ENCODE measurements around the gene STXBP6. TPM values are rescaled to one million over a fixed set of nuclear protein-coding genes. Genes with fewer than 3 reads are reported as not detected.

Gene STXBP6
- total and polyA plus RNA-seq, 2 of the 13 experiments (the other 11 are each of a cell fraction or from before 2014, with no cell fraction given): 35.3 to 42.8 TPM

- H3K27me3 ChIP-seq (ENCODE audit: control insufficient read depth in 1 of 2, insufficient read depth in 2 of 2, low read length in 2 of 2): no peaks in the 10 kb centered on the region
- peak; percentile 65 for DNase-seq (ENCODE audit: low spot score)
- POLR2A ChIA-PET: interaction anchor here (0.6 to 1.4 kb wide), 5 partner anchors 11 to 186 kb away, joined by 3 to 4 read pairs (median 3); no protein-coding TSS in a partner anchor
- H3K27ac ChIP-seq (ENCODE audit: extremely low read length, insufficient read depth, low read length): peak overlapping the region; percentile 0
- intact Hi-C loops (cut with micrococcal nuclease; ENCODE audit: unreplicated experiment) (loop anchor here (2.0 kb wide), 1 partner anchor 22 kb away; no protein-coding TSS in a partner anchor), in situ Hi-C loops (cut with HindIII; ENCODE audit: extremely low pct_ligation_motif_present, low pct_unique_long_range_greater_than_20kb) (no loop called here)
- no peak overlapping the region for H2AFZ ChIP-seq (ENCODE audit: low read length)
- no peaks in the 10 kb centered on the region for H4K20me1 ChIP-seq (ENCODE audit: insufficient read depth, low read length)
- CTCF ChIA-PET (ENCODE audit: low intra/inter-chr PET ratio, low total read pairs): no interaction called here
- 42% methylated on average over 1 of the region's 1 CpG for WGBS (ENCODE audit: low lambda C conversion rate)
- H3K36me3 ChIP-seq (replicated peaks in 1 of 2; ENCODE audit: control insufficient read depth in 1 of 2, insufficient read depth in 2 of 2, low read length in 2 of 2): no peaks in the 10 kb centered on the region
- peaks cover 45% of the 10 kb centered on the region for H3K4me1 ChIP-seq (ENCODE audit: insufficient read depth, low read length)
- H3K4me2 ChIP-seq (ENCODE audit: low read depth, low read length): peak overlapping the region; percentile 25; the same call in 1 of the 2 replicates
- no peaks in the 10 kb centered on the region for H3K9me3 ChIP-seq (ENCODE audit: low read length)
- no peak overlapping the region; a peak in 1 of 6 replicates for H3K4me3 ChIP-seq (replicated peaks in 1 of 3; ENCODE audit: insufficient read depth in 1 of 3, low read depth in 2 of 3, low read length in 3 of 3)
- no TSS peak for BruUV-seq (replicated peaks)
- H3K9ac ChIP-seq (ENCODE audit: insufficient read depth, low read depth, low read length): no peak overlapping the region
- no peak for FAIRE-seq
- peak; percentile 64 for ATAC-seq
- peaks cover 3% of the 10 kb centered on the region for H3K79me2 ChIP-seq (ENCODE audit: insufficient read depth, low read length)
- TF ChIP-seq POGZ (CRISPR knock-in tag; IDR thresholded peaks at IDR 0.05): peak; percentile 88
- TF ChIP-seq POLR2A (IDR thresholded peaks at IDR 0.05; ENCODE audit: insufficient read depth in 1 of 2, low read depth in 2 of 2, low read length in 2 of 2): no peak
- no peak for TF ChIP-seq ZNF580 (CRISPR knock-in tag; IDR thresholded peaks at IDR 0.05; ENCODE audit: borderline replicate concordance, low read depth)
- TF ChIP-seq ZNF30 (CRISPR knock-in tag; IDR thresholded peaks at IDR 0.05): 0 out of 2 replicates have a peak, but pooled peaks have one; percentile 45
- TF ChIP-seq CCDC6 (CRISPR knock-in tag; IDR thresholded peaks at IDR 0.05): 0 out of 2 replicates have a peak, but pooled peaks have one; percentile 36
- TF ChIP-seq SOX6 (IDR thresholded peaks at IDR 0.05): no peak
- TF ChIP-seq SOX6 (CRISPR knock-in tag; IDR thresholded peaks at IDR 0.05): peak; percentile 53; the same call in 1 of the 2 replicates
- TF ChIP-seq PPARG (CRISPR knock-in tag; conservative IDR thresholded peaks at IDR 0.05): 0 out of 2 replicates have a peak, but pooled peaks have one; percentile 16
- no peak for TF ChIP-seq ZNF441 (CRISPR knock-in tag; IDR thresholded peaks at IDR 0.05; ENCODE audit: borderline replicate concordance)
- TF ChIP-seq ZNF83 (CRISPR knock-in tag; IDR thresholded peaks at IDR 0.05; ENCODE audit: borderline replicate concordance): no peak
- no peak for TF ChIP-seq YEATS4 (CRISPR knock-in tag; IDR thresholded peaks at IDR 0.05; ENCODE audit: borderline replicate concordance)
- TF ChIP-seq ZNF713 (CRISPR knock-in tag; IDR thresholded peaks at IDR 0.05): no peak
- peak; percentile 81; the same call in 1 of the 2 replicates for TF ChIP-seq HOMEZ (CRISPR knock-in tag; IDR thresholded peaks at IDR 0.05; ENCODE audit: low read depth)
- TF ChIP-seq POLR2G (IDR thresholded peaks at IDR 0.05; ENCODE audit: low read depth, low read length): no peak
- peak; percentile 77 for TF ChIP-seq ZNF781 (CRISPR knock-in tag; IDR thresholded peaks at IDR 0.05; ENCODE audit: borderline replicate concordance, not compliant biosample characterization)
- no peak for TF ChIP-seq ZZZ3 (CRISPR knock-in tag; IDR thresholded peaks at IDR 0.05; ENCODE audit: borderline replicate concordance)
- 0 out of 2 replicates have a peak, but pooled peaks have one; percentile 6 for TF ChIP-seq NR2F6 (IDR thresholded peaks at IDR 0.05)
- TF ChIP-seq NR2F6 (CRISPR knock-in tag; IDR thresholded peaks at IDR 0.05): no peak
- TF ChIP-seq ZNF552 (CRISPR knock-in tag; IDR thresholded peaks at IDR 0.05; ENCODE audit: borderline replicate concordance): no peak
- TF ChIP-seq HNF1A (IDR thresholded peaks at IDR 0.05; ENCODE audit: low read depth): no peak
- TF ChIP-seq HNF1A (CRISPR knock-in tag; IDR thresholded peaks at IDR 0.05; ENCODE audit: borderline replicate concordance): 0 out of 2 replicates have a peak, but pooled peaks have one; percentile 7
Measured at GRCh38 chr14:25004389-25004809, 45.5 kb downstream of the STXBP6 start.

Data from HepG2 (cell line).